ENCODE measurements around the gene TUBB.
A peak's percentile ranks its signal among the peaks of the same experiment; 100 is the strongest.

The TUBB gene

DNA sequence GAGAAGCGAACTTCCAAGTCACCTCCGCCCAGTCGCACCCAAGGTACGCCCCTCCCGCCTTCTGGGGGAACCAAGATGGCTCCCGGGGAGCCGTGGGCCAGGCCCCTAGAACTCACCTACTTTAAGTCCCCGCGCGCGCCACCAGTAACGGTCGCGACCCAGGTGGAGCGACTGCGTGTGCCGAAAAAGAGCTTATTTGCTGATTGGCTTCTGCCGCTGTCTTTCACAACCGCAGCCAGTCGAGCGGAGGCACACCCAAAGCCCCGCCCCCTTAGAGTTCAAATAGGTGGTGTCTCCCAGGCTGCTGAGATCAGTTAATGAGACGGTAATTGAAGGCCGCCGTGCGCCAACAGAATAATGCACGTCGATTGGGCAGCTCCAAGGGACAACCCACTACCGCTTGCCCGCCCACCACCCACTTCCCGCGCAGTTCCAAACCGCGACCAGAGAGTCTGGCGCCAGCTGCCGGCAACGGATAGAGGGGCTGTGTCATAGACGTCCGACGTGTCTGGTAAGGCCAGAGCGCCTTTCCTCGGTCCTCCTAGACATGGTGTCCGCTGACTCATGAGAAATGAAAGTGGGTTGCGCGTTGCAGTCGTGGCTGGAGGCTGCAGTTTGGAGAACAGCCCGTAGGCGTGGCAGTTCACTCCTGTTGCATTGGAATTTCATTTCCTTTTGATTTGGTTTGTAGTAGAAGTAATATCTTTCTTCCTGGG lies 2.9 kb upstream of the TUBB start, which contains the start of gene MDC1 (continued):
- TF ChIP-seq, protein P1, sequence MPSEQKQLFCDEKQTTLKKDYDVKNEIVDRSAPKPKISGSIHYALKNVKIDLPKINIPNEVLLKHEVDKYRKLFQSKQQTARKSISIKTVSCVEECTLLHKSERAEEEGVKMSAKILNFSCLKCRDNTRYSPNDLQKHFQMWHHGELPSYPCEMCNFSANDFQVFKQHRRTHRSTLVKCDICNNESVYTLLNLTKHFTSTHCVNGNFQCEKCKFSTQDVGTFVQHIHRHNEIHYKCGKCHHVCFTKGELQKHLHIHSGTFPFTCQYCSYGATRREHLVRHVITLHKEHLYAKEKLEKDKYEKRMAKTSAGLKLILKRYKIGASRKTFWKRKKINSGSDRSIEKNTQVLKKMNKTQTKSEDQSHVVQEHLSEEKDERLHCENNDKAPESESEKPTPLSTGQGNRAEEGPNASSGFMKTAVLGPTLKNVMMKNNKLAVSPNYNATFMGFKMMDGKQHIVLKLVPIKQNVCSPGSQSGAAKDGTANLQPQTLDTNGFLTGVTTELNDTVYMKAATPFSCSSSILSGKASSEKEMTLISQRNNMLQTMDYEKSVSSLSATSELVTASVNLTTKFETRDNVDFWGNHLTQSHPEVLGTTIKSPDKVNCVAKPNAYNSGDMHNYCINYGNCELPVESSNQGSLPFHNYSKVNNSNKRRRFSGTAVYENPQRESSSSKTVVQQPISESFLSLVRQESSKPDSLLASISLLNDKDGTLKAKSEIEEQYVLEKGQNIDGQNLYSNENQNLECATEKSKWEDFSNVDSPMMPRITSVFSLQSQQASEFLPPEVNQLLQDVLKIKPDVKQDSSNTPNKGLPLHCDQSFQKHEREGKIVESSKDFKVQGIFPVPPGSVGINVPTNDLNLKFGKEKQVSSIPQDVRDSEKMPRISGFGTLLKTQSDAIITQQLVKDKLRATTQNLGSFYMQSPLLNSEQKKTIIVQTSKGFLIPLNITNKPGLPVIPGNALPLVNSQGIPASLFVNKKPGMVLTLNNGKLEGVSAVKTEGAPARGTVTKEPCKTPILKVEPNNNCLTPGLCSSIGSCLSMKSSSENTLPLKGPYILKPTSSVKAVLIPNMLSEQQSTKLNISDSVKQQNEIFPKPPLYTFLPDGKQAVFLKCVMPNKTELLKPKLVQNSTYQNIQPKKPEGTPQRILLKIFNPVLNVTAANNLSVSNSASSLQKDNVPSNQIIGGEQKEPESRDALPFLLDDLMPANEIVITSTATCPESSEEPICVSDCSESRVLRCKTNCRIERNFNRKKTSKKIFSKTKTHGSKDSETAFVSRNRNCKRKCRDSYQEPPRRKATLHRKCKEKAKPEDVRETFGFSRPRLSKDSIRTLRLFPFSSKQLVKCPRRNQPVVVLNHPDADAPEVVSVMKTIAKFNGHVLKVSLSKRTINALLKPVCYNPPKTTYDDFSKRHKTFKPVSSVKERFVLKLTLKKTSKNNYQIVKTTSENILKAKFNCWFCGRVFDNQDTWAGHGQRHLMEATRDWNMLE (tag by site-specific recombination; conservative IDR thresholded peaks at IDR 0.05; ENCODE audit: low read depth): peak; percentile 35; the same call in 1 of the 2 replicates
- no peak for TF ChIP-seq ZNF214 (tag by site-specific recombination; IDR thresholded peaks at IDR 0.05; ENCODE audit: borderline replicate concordance)
- TF ChIP-seq ZSCAN23 (tag by site-specific recombination; IDR thresholded peaks at IDR 0.05): peak; percentile 43; the same call in 1 of the 2 replicates
- TF ChIP-seq ZFP41 (tag by site-specific recombination; IDR thresholded peaks at IDR 0.05; ENCODE audit: borderline replicate concordance): no peak
- TF ChIP-seq KLF9 (tag by site-specific recombination; IDR thresholded peaks at IDR 0.05; ENCODE audit: low read depth): peak; percentile 82
- peak; percentile 93 for TF ChIP-seq ZBTB17 (tag by site-specific recombination; IDR thresholded peaks at IDR 0.05)
- peak; percentile 79 for TF ChIP-seq ZNF76 (tag by site-specific recombination; IDR thresholded peaks at IDR 0.05; ENCODE audit: borderline replicate concordance, low read depth)
- TF ChIP-seq, protein P2, sequence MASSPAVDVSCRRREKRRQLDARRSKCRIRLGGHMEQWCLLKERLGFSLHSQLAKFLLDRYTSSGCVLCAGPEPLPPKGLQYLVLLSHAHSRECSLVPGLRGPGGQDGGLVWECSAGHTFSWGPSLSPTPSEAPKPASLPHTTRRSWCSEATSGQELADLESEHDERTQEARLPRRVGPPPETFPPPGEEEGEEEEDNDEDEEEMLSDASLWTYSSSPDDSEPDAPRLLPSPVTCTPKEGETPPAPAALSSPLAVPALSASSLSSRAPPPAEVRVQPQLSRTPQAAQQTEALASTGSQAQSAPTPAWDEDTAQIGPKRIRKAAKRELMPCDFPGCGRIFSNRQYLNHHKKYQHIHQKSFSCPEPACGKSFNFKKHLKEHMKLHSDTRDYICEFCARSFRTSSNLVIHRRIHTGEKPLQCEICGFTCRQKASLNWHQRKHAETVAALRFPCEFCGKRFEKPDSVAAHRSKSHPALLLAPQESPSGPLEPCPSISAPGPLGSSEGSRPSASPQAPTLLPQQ (tag by site-specific recombination; IDR thresholded peaks at IDR 0.05): peak; percentile 89
- TF ChIP-seq ZNF157 (tag by site-specific recombination; IDR thresholded peaks at IDR 0.05): no peak
- TF ChIP-seq ZBTB7A (tag by site-specific recombination; IDR thresholded peaks at IDR 0.05; ENCODE audit: low read depth): peak; percentile 90
- peak; percentile 86; the same call in 1 of the 2 replicates for TF ChIP-seq ZNF423 (tag by site-specific recombination; IDR thresholded peaks at IDR 0.05)
- no peak for TF ChIP-seq ZNF302 (tag by site-specific recombination; IDR thresholded peaks at IDR 0.05; ENCODE audit: low read depth)
- no peak for TF ChIP-seq ZNF621 (tag by site-specific recombination; IDR thresholded peaks at IDR 0.05)
- peak; percentile 91 for TF ChIP-seq YY1 (tag by site-specific recombination; IDR thresholded peaks at IDR 0.05)
- no peak for TF ChIP-seq ZNF768 (tag by site-specific recombination; IDR thresholded peaks at IDR 0.05)
- TF ChIP-seq, protein P3, sequence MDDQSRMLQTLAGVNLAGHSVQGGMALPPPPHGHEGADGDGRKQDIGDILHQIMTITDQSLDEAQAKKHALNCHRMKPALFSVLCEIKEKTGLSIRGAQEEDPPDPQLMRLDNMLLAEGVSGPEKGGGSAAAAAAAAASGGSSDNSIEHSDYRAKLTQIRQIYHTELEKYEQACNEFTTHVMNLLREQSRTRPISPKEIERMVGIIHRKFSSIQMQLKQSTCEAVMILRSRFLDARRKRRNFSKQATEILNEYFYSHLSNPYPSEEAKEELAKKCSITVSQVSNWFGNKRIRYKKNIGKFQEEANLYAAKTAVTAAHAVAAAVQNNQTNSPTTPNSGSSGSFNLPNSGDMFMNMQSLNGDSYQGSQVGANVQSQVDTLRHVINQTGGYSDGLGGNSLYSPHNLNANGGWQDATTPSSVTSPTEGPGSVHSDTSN (CRISPR knock-in tag; IDR thresholded peaks at IDR 0.05): peak; percentile 98
- TF ChIP-seq ZNF707 (tag by site-specific recombination; IDR thresholded peaks at IDR 0.05): no peak
- peak; percentile 98 for TF ChIP-seq SP2 (tag by site-specific recombination; IDR thresholded peaks at IDR 0.05)
- no peak for TF ChIP-seq ZNF266 (tag by site-specific recombination; IDR thresholded peaks at IDR 0.05; ENCODE audit: low read depth)
- TF ChIP-seq ZNF600 (tag by site-specific recombination; IDR thresholded peaks at IDR 0.05): peak; percentile 33; the same call in 1 of the 2 replicates
- TF ChIP-seq, protein P4, sequence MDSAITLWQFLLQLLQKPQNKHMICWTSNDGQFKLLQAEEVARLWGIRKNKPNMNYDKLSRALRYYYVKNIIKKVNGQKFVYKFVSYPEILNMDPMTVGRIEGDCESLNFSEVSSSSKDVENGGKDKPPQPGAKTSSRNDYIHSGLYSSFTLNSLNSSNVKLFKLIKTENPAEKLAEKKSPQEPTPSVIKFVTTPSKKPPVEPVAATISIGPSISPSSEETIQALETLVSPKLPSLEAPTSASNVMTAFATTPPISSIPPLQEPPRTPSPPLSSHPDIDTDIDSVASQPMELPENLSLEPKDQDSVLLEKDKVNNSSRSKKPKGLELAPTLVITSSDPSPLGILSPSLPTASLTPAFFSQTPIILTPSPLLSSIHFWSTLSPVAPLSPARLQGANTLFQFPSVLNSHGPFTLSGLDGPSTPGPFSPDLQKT (IDR thresholded peaks at IDR 0.05; ENCODE audit: borderline replicate concordance, low read depth, low read length): no peak
- TF ChIP-seq ZNF837 (tag by site-specific recombination; IDR thresholded peaks at IDR 0.05): no peak
- TF ChIP-seq ZNF274 (IDR thresholded peaks at IDR 0.05; ENCODE audit: low read length): no peak
- TF ChIP-seq ZNF274 (tag by site-specific recombination; IDR thresholded peaks at IDR 0.05; ENCODE audit: borderline replicate concordance): no peak
- TF ChIP-seq ZNF366 (tag by site-specific recombination; conservative IDR thresholded peaks at IDR 0.05): peak; percentile 58
- TF ChIP-seq ZNF747 (tag by site-specific recombination; IDR thresholded peaks at IDR 0.05): no peak
- peak; percentile 95 for TF ChIP-seq TRIM28 (IDR thresholded peaks at IDR 0.05; ENCODE audit: borderline replicate concordance, low read length)
- TF ChIP-seq, protein P5, sequence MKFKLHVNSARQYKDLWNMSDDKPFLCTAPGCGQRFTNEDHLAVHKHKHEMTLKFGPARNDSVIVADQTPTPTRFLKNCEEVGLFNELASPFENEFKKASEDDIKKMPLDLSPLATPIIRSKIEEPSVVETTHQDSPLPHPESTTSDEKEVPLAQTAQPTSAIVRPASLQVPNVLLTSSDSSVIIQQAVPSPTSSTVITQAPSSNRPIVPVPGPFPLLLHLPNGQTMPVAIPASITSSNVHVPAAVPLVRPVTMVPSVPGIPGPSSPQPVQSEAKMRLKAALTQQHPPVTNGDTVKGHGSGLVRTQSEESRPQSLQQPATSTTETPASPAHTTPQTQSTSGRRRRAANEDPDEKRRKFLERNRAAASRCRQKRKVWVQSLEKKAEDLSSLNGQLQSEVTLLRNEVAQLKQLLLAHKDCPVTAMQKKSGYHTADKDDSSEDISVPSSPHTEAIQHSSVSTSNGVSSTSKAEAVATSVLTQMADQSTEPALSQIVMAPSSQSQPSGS (tag by site-specific recombination; IDR thresholded peaks at IDR 0.05; ENCODE audit: low read depth): peak; percentile 59; the same call in 1 of the 2 replicates
